Choroid plexus epithelial cell (primary cell): ENCODE measurements around the gene ZFYVE27.
A peak's percentile ranks its signal among the peaks of the same experiment; 100 is the strongest.

ENCODE experiments used
- DNase-seq: peaks from one replicate; pipeline ENCODE4 v3.0.0-alpha.2; 2010; ENCODE audit warnings: low read depth
- H3K4me3 ChIP-seq: 2 replicates; pipeline ENCODE4 v1.5.1; 2011; ENCODE audit warnings: low read depth, mild to moderate bottlenecking, control low read depth, low read length, moderate library complexity
- TF ChIP-seq, protein P1 (sequence below): conservative IDR thresholded peaks from 2 replicates; pipeline ENCODE4 v1.5.1; 2011; ENCODE audit warnings: low read depth, mild to moderate bottlenecking, control low read depth, inconsistent platforms, low read length, moderate library complexity

ZFYVE27 gene

DNA sequence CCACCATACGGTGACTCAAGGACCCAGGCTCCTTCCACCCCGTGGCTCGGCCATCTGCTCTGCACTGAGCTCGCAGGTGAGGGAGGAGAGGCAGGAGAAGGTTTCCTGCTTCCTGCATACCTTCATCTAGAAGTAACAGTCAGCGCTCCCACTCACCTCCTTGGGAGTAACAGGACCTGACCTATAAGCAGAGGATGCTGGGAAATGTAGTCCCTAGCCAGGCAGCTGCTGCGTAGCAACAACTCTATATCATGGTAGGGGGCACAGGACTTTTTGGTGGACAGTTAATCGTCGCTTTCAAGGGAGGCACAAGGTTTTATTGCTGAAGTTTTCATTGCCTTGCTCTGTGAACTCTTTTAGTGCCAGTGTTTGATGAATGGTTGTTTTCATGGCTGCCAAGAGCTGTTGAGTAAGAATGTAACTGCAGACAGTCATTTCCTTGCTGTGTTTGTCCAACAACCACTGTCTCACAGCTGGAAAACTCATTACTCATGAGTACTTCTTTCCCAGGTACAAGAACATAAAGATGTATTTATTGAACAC, 10.2 kb upstream of the ZFYVE27 start:
- DNase-seq, result peak; percentile 87
- H3K4me3 ChIP-seq, result peak overlapping the region; percentile 57
- TF ChIP-seq, protein P1, sequence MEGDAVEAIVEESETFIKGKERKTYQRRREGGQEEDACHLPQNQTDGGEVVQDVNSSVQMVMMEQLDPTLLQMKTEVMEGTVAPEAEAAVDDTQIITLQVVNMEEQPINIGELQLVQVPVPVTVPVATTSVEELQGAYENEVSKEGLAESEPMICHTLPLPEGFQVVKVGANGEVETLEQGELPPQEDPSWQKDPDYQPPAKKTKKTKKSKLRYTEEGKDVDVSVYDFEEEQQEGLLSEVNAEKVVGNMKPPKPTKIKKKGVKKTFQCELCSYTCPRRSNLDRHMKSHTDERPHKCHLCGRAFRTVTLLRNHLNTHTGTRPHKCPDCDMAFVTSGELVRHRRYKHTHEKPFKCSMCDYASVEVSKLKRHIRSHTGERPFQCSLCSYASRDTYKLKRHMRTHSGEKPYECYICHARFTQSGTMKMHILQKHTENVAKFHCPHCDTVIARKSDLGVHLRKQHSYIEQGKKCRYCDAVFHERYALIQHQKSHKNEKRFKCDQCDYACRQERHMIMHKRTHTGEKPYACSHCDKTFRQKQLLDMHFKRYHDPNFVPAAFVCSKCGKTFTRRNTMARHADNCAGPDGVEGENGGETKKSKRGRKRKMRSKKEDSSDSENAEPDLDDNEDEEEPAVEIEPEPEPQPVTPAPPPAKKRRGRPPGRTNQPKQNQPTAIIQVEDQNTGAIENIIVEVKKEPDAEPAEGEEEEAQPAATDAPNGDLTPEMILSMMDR, result no peak

DNA sequence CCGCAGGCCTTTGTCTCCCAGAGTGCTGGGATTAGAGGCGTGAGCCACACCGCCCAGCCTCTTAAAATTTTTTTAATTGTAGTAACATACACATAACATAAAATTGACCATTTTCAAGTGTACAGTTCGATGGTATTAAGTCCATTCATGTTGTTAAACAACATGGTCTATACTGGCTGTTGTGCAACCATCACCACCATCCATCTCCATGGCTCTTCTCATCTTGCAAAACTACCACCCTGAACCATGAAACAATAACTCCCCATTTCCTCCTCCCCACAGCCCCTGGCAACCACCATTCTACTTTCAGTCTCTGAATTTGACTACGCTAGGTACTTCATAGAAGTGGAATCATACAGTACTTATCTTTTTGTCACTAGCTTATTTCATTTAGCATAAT, 7.9 kb upstream of the ZFYVE27 start:
- DNase-seq, result no peak
- TF ChIP-seq, protein P1, result no peak
- no peak overlapping the region for H3K4me3 ChIP-seq

DNA sequence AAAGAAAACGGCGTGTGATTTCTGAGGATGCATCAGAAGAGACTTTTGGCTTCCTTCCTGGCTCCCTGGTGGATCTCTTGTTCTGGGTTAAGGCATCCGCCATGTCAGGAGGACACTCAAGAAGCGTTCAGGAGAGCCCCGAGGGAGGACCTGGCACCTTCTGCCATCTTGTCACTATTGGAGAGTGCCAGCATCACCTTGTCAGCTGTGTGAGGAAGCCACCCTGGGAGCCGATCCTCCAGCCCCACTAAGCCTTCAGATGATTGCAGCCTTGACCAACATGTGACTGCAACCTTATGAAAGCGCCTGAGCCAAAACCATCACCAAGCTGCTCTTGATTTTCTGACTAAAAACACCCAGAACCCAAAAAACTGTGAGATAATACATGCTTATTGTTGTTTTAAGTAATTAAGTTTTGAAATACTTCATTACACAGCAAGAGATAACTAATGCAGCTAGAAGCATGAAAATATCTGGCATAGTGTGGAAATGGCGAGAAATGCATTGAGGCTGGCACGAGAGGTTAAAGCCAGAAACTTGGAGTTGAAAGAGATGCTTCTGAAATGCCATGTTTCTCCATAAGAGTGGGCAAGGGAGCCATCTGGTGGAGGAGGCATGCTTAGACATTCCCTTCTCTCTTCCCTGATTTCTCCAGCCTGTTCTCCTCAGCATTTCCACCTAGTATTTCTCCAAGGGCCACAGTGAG, 5.4 kb upstream of the ZFYVE27 start:
- TF ChIP-seq, protein P1, result peak; percentile 95
- DNase-seq, result peak; percentile 84
- no peak overlapping the region for H3K4me3 ChIP-seq

DNA sequence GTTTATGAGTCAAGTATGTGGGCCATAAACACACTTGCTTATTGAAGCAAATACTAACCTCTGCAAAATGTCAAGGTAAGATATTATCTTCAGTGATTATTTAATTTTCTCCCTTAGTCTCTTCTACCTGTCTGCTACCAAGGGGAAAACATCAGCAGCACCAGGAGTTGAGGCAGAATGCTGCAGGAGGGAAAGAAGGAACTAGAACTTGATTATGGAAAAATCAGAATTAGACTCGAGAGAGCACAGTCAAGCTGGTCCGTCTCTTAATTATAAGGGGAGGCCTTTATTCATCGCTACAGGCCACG, 4.9 kb upstream of the ZFYVE27 start:
- TF ChIP-seq, protein P1, result no peak
- DNase-seq, result no peak
- H3K4me3 ChIP-seq, result no peak overlapping the region

DNA sequence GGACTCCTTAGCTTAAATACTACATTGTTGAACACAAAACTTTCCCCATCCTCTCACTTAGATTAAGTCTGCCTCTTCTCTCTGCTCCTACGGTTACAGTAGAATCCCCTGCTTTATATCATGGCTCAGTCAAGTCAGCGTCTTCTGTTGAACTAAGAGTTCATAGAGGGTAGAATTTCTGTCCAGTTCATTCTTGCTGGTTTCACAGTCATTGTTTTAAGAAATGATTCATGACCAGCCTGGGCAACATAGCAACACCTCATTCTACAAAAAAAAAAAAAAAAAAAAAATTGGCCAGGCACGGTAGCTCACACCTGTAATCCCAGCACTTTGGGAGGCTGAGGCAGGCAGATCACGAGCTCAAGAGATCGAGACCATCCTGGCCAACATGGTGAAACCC, 3.7 kb upstream of the ZFYVE27 start:
- no peak for DNase-seq
- TF ChIP-seq, protein P1, result no peak
- H3K4me3 ChIP-seq, result no peak overlapping the region

DNA sequence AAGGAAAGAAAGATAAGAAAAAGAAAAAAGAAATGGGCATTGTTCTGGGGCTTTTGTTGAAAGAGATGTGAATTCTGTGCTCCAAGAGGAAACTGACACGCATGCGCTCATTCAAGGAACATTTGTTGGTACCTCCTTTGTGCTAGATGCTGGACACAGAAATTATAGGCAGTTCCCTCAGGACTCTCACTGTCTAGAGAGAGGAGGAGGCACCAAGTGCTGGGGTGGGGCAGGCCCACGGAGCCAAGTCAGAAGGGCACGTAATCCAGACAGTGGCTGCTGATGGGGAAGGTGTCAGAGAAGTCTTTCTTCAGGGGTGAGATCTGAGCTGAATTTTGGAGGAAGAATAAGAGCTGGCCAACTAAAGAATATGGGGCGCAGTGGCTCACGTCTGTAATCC, 2.9 kb upstream of the ZFYVE27 start:
- H3K4me3 ChIP-seq, result no peak overlapping the region
- no peak for DNase-seq
- TF ChIP-seq, protein P1, result no peak

DNA sequence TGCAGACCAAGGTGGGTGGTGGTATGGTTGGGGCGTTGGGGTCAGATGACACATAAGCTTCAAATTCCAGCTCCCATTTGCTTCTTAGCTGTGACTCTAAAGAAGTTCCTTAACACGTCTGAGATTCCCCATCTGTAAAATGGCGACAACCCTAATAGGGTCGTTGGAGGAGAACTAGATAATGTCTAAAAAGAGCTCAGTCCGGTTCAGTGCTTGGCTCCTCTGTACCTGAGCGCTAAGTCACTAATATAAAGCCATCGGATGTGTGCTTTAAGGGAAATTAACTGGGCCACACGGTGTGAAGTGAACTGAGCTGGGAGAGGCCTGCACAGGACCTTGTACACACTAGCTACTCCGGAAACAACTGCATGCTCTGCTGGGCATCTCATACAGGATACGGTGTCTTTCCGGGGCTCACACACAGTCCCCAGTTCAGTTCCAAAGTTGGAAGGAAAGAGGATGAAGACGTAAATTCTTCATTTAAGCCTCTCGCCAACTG, 476 bp upstream of the ZFYVE27 start:
- DNase-seq, result no peak
- H3K4me3 ChIP-seq, result peak overlapping the region; percentile 99
- TF ChIP-seq, protein P1, result no peak
